Muscle layer of duodenum (tissue), 2 donors: ENCODE results near the gene KCNG4.

ENCODE experiments used
- H3K27ac ChIP-seq: one replicate; pipeline ENCODE4 v1.7.0; 2013; ENCODE audit warnings: mild to moderate bottlenecking, low read length
- H3K27me3 ChIP-seq: one replicate; pipeline ENCODE4 v1.7.0; 2013; ENCODE audit warnings: low read depth, mild to moderate bottlenecking, control low read depth, low read length
- H3K36me3 ChIP-seq, 2 donors: one replicate each; pipeline ENCODE4 v1.7.0; 2013; ENCODE audit warnings: low read length in 2 of 2, control low read depth in 1 of 2, mild to moderate bottlenecking in 1 of 2; ENCODE audit not compliant: insufficient read depth in 2 of 2, control insufficient read depth in 1 of 2
- H3K4me1 ChIP-seq, 2 donors: one replicate each; pipeline ENCODE4 v1.7.0; 2013; ENCODE audit warnings: low read length in 2 of 2, mild to moderate bottlenecking in 2 of 2, control low read depth in 1 of 2, moderate library complexity in 1 of 2; ENCODE audit not compliant: insufficient read depth in 2 of 2, control insufficient read depth in 1 of 2
- H3K4me3 ChIP-seq, 2 donors: one replicate each; pipeline ENCODE4 v1.7.0; 2013; ENCODE audit warnings: low read length in 2 of 2, low read depth in 1 of 2, mild to moderate bottlenecking in 1 of 2
- H3K9me3 ChIP-seq, 2 donors: one replicate each; pipeline ENCODE4 v1.7.0; 2013; ENCODE audit warnings: low read length in 2 of 2, control low read depth in 1 of 2, mild to moderate bottlenecking in 1 of 2; ENCODE audit not compliant: control insufficient read depth in 1 of 2
- donor health status: healthy.

Gene KCNG4

DNA sequence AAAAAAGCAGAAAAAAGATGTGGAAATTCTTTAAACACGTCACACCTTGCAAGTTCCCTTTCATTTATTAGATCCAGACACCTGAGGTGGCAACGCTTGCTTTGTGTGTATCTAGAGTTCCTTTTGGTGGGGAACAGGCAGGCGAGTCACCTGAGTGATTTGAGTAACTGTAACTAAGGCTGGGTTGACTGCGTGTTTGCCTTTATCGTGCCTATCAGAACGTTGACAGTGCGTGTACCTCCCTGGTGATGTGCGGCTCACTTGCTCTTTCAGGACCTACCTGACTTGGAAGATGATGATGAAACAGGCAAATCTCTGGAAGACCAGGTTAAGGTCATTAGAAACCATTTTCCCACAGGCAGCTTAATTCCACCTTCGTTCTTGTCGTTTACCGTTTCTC lies 65.4 kb downstream of the KCNG4 start:
- Histone ChIP-seq H3K27me3 (no peaks in the 10 kb centered on the region), H3K9me3 (no peaks in the 10 kb centered on the region), H3K4me3 (no peak overlapping the region), H3K4me1 (peaks cover 13 to 28% of the 10 kb centered on the region in 2 donors), H3K27ac (no peak overlapping the region), H3K36me3 (peaks cover 4 to 11% of the 10 kb centered on the region in 2 donors)

DNA sequence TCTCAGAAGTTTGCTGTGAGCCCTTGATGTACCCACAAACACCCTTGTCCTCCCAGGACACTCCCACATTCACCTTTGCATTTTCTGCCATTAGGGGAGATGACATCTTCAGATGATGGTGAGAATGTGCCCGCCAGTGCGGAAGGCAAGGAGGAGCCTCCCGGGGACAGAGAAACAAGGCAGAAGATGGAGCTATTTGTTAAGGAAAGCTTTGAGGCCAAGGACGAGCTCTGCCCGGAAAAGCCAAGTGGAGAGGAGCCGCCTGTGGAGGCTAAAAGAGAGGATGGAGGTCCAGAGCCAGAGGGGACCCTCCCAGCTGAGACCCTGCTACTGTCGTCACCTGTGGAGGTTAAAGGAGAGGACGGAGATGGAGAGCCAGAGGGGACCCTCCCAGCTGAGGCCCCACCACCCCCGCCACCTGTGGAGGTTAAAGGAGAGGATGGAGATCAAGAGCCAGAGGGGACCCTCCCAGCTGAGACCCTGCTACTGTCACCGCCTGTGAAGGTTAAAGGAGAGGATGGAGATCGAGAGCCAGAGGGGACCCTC lies 70.0 kb downstream of the KCNG4 start:
- Histone ChIP-seq H3K36me3 (no peaks in the 10 kb centered on the region), H3K27me3 (no peaks in the 10 kb centered on the region), H3K27ac (no peak overlapping the region), H3K4me3 (no peak overlapping the region), H3K9me3 (no peaks in the 10 kb centered on the region), H3K4me1 (no peaks in the 10 kb centered on the region)
